Activated CD8-positive, alpha-beta memory T cell treated with anti-CD3 and anti-CD28 coated beads, Interleukin-2, amount 10 ng/mL, durations not matched to agents 7 days and 5 days (primary cell): ENCODE results near the gene DLG4. TPM values are rescaled to one million over a fixed set of nuclear protein-coding genes. Genes with fewer than 3 reads are reported as not detected.

Experiments
- ATAC-seq: fragments of 150-1000 bp; cut with Tn5 transposase; one replicate; pipeline ENCODE4 v1.10.0; 2021; ENCODE audit warnings: moderate library complexity
- CTCF ChIA-PET: fragments of 350-600 bp; sonication (Branson Sonifier 250); formaldehyde crosslinking; loops from one replicate; lab custom pipeline; 2021; ENCODE audit warnings: antibody characterized with exemption; lab: Charles Lee
- DNase-seq: peaks from one replicate; pipeline ENCODE4 v3.0.0-alpha.2; 2020
- H3K27ac Mint-ChIP-seq: one replicate; pipeline ENCODE4 v1.8.0; 2021; ENCODE audit warnings: mild to moderate bottlenecking, mixed read lengths
- H3K27me3 Mint-ChIP-seq: one replicate; pipeline ENCODE4 v1.8.0; 2021; ENCODE audit warnings: mixed read lengths
- H3K36me3 Mint-ChIP-seq: one replicate; pipeline ENCODE4 v1.8.0; 2021; ENCODE audit warnings: mild to moderate bottlenecking, mixed read lengths
- H3K4me1 Mint-ChIP-seq: one replicate; pipeline ENCODE4 v1.8.0; 2021; ENCODE audit warnings: mixed read lengths
- H3K4me3 Mint-ChIP-seq: one replicate; pipeline ENCODE4 v1.8.0; 2021; ENCODE audit warnings: mild to moderate bottlenecking, moderate library complexity, mixed read lengths
- H3K9me3 Mint-ChIP-seq: one replicate; pipeline ENCODE4 v1.8.0; 2022; ENCODE audit warnings: low read depth, mixed read lengths
- total RNA-seq, 2 experiments: library from RNA; stranded (reverse); gene quantifications; one replicate each; pipeline ENCODE4 v1.2.3, GENCODE V29; 2021

DLG4 gene
- total RNA-seq, 2 experiments from 2014 or later, result 4.9 to 5.3 TPM

GRCh38 chr17:7222093-7222971 lies 2.7 kb upstream of the DLG4 start:
- CTCF ChIA-PET, result interaction anchor here (0.9 to 4.1 kb wide), 5 partner anchors 10 to 74 kb away, joined by 3 to 42 read pairs (median 5); partner anchors contain the start of genes CLDN7 and PHF23
- H3K27ac Mint-ChIP-seq, result peak overlapping the region; percentile 91
- no peak for ATAC-seq
- no peak overlapping the region for H3K4me3 Mint-ChIP-seq
- no peaks in the 10 kb centered on the region for H3K27me3 Mint-ChIP-seq
- H3K9me3 Mint-ChIP-seq, result no peaks in the 10 kb centered on the region
- DNase-seq, result no peak
- peaks cover 32% of the 10 kb centered on the region for H3K4me1 Mint-ChIP-seq
- H3K36me3 Mint-ChIP-seq, result peaks cover 12% of the 10 kb centered on the region

- ATAC-seq (no peak), DNase-seq (no peak)
- H3K27ac Mint-ChIP-seq, result peak overlapping the region; percentile 91
- peaks cover 10% of the 10 kb centered on the region for H3K36me3 Mint-ChIP-seq
- H3K27me3 Mint-ChIP-seq, result no peaks in the 10 kb centered on the region
- peak overlapping the region; percentile 91 for H3K4me3 Mint-ChIP-seq
- CTCF ChIA-PET, result interaction anchor here (0.8 to 4.1 kb wide), 20 partner anchors 11 to 339 kb away, joined by 3 to 42 read pairs (median 5); partner anchors contain the start of genes ACAP1, CLDN7, CTDNEP1 and ELP5
- H3K9me3 Mint-ChIP-seq, result no peaks in the 10 kb centered on the region
- H3K4me1 Mint-ChIP-seq, result peaks cover 31% of the 10 kb centered on the region
Measured at GRCh38 chr17:7221278-7222092, 1.8 kb upstream of the DLG4 start.

GRCh38 chr17:7220593-7221277 lies 1.1 kb upstream of the DLG4 start:
- Mint-ChIP-seq H3K27ac (peak overlapping the region; percentile 91), H3K4me3 (peak overlapping the region; percentile 91), H3K9me3 (no peaks in the 10 kb centered on the region), H3K27me3 (no peaks in the 10 kb centered on the region), H3K4me1 (peaks cover 37% of the 10 kb centered on the region), H3K36me3 (peaks cover 10% of the 10 kb centered on the region)
- CTCF ChIA-PET, result interaction anchor here (0.6 to 4.1 kb wide), 22 partner anchors 11 to 340 kb away, joined by 3 to 42 read pairs (median 4); partner anchors contain the start of genes ACAP1, CLDN7, CTDNEP1 and ELP5
- peak; percentile 77 for DNase-seq
- ATAC-seq, result peak; percentile 45

GRCh38 chr17:7219229-7219811 lies 316 bp downstream of the DLG4 start:
- ATAC-seq, result no peak
- no peaks in the 10 kb centered on the region for H3K9me3 Mint-ChIP-seq
- peaks cover 50% of the 10 kb centered on the region for H3K4me1 Mint-ChIP-seq
- H3K27ac Mint-ChIP-seq, result peak overlapping the region; percentile 91
- peaks cover 10% of the 10 kb centered on the region for H3K36me3 Mint-ChIP-seq
- peak overlapping the region; percentile 91 for H3K4me3 Mint-ChIP-seq
- no peak for DNase-seq
- no peaks in the 10 kb centered on the region for H3K27me3 Mint-ChIP-seq
- CTCF ChIA-PET, result interaction anchor here (0.6 to 4.1 kb wide), 12 partner anchors 12 to 395 kb away, joined by 3 to 42 read pairs (median 4); partner anchors contain the start of genes CTDNEP1, DVL2, ELP5 and FXR2

DNA sequence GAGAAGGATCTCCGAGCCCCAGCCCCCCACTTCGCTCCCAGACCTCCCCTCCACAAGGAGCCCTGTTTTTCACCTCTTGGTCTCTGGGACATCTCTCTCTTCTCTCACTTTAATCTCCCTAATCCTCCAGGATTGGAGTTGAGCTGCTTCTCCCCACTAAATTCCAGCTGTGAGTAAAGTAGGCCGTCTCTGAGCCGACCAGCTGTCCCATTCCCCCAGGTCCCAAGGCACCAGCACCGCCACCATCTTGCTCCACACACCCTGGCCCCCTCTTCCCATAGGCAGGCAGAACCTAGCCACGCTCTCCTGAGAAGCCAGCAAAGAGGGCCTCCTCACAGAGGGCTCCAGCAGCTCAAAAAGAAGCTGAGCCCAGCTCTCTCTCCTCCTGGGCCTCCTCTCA lies 878 bp downstream of the DLG4 start:
- peaks cover 10% of the 10 kb centered on the region for H3K36me3 Mint-ChIP-seq
- peaks cover 55% of the 10 kb centered on the region for H3K4me1 Mint-ChIP-seq
- ATAC-seq, result no peak
- H3K27me3 Mint-ChIP-seq, result no peaks in the 10 kb centered on the region
- H3K27ac Mint-ChIP-seq, result no peak overlapping the region
- no peak overlapping the region for H3K4me3 Mint-ChIP-seq
- H3K9me3 Mint-ChIP-seq, result no peaks in the 10 kb centered on the region
- DNase-seq, result no peak
- CTCF ChIA-PET, result interaction anchor here (1.7 to 4.1 kb wide), 3 partner anchors 20 to 396 kb away, joined by 5 to 42 read pairs (median 18); partner anchors contain the start of genes FXR2 and PHF23

GRCh38 chr17:7218166-7218565 lies 1.5 kb downstream of the DLG4 start:
- no peak for DNase-seq
- H3K4me3 Mint-ChIP-seq, result peak overlapping the region; percentile 7
- H3K36me3 Mint-ChIP-seq, result peaks cover 5% of the 10 kb centered on the region
- H3K4me1 Mint-ChIP-seq, result peaks cover 59% of the 10 kb centered on the region
- H3K9me3 Mint-ChIP-seq, result no peaks in the 10 kb centered on the region
- CTCF ChIA-PET, result no interaction called here
- ATAC-seq, result no peak
- peaks cover 4% of the 10 kb centered on the region for H3K27me3 Mint-ChIP-seq
- no peak overlapping the region for H3K27ac Mint-ChIP-seq

DNA sequence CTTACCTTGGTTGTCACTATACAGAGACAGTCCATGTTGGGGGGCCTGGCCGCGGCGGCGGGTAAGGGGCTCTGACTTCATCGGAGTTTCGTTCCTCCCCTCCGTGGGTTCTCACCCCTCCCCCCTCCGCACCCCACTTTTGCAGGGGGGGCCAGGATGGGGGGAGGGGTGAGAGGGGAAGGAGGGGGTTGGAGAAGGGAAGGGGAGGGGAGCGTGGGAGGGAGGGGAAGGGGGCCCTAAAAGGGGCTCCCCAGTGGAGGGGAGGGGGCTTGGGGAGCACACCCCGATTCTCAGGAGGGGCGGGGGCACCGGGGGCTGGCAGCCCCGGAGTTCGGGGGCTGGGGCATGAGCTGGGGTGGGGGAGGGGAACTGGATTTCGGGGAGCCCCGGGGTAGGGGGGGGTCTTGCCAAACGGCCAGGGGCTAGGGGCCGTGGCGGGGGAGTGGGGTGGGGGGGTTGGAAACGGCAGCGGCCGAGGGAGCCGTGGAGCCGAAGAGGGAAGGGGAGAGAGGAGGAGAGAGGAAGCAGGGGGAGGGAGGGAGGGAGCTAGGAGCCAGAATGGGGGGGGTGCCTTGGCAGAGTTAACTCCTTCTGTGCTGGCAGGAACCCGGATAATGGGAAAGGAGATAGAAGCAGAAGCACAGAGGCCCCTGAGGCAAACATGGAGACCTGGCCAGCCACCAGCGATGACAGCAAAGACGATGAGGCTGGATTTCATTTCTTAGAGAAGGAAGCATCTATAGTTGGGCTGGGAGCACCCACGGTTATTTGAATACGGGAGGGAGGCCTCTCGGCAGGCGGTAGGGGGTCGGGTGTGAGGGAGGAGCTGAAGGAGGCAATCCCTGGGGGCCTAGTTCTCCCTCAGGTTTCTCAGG lies 2.3 kb downstream of the DLG4 start:
- CTCF ChIA-PET, result no interaction called here
- H3K4me1 Mint-ChIP-seq, result peaks cover 60% of the 10 kb centered on the region

GRCh38 chr17:7216242-7217112 lies 3.2 kb downstream of the DLG4 start:
- no peaks in the 10 kb centered on the region for H3K9me3 Mint-ChIP-seq
- H3K4me3 Mint-ChIP-seq, result peak overlapping the region; percentile 0
- no peak for ATAC-seq
- peaks cover 61% of the 10 kb centered on the region for H3K4me1 Mint-ChIP-seq
- no peak overlapping the region for H3K27ac Mint-ChIP-seq
- H3K36me3 Mint-ChIP-seq, result no peaks in the 10 kb centered on the region
- H3K27me3 Mint-ChIP-seq, result peaks cover 13% of the 10 kb centered on the region
- CTCF ChIA-PET, result interaction anchor here (0.5 kb wide), 1 partner anchor 466 kb away, joined by 3 read pairs; no protein-coding TSS in a partner anchor
- no peak for DNase-seq

More for the DNA sequence above, 2.3 kb downstream of the DLG4 start:
- DNase-seq, result no peak
- no peak for ATAC-seq
- no peaks in the 10 kb centered on the region for H3K36me3 Mint-ChIP-seq
- no peak overlapping the region for H3K27ac Mint-ChIP-seq
- no peaks in the 10 kb centered on the region for H3K9me3 Mint-ChIP-seq
- H3K27me3 Mint-ChIP-seq, result peaks cover 7% of the 10 kb centered on the region
- H3K4me3 Mint-ChIP-seq, result no peak overlapping the region

DNA sequence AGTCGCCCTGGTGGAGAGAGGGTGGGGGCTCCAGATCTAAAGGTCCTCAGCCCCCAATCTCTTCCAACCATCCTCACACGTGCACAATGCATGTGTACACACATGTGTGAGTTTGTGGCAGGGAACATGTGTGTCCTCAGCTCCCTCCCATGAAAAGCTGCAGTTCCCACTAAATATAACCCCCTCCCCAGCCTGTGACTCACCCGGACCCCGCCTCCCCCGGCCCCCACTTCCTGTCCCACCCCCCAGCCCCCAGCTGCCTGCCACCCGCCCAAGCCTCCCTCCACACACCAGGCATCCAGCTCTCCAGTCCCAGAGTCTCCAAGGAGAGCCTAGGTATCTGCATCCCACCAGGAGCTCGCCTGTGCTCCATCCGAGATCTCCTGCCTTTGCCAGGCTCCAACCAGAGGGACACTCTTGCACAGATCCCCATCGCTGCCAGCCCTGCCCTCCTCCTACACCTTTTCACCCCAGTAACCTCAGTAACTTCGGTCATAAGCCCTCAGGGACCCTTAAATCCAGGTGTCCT lies 3.9 kb downstream of the DLG4 start:
- no peaks in the 10 kb centered on the region for H3K9me3 Mint-ChIP-seq
- no peak overlapping the region for H3K4me3 Mint-ChIP-seq
- H3K4me1 Mint-ChIP-seq, result peaks cover 54% of the 10 kb centered on the region
- no peak overlapping the region for H3K27ac Mint-ChIP-seq
- peaks cover 13% of the 10 kb centered on the region for H3K27me3 Mint-ChIP-seq
- DNase-seq (no peak), ATAC-seq (no peak)
- H3K36me3 Mint-ChIP-seq, result no peaks in the 10 kb centered on the region
- CTCF ChIA-PET, result interaction anchor here (1.5 to 1.6 kb wide), 2 partner anchors 10 to 38 kb away, joined by 3 to 5 read pairs; no protein-coding TSS in a partner anchor

- H3K36me3 Mint-ChIP-seq, result no peaks in the 10 kb centered on the region
- H3K9me3 Mint-ChIP-seq, result no peaks in the 10 kb centered on the region
- H3K4me3 Mint-ChIP-seq, result peak overlapping the region; percentile 77
- peaks cover 15% of the 10 kb centered on the region for H3K27me3 Mint-ChIP-seq
- ATAC-seq (no peak), DNase-seq (no peak)
- H3K27ac Mint-ChIP-seq, result peak overlapping the region; percentile 88
- peaks cover 50% of the 10 kb centered on the region for H3K4me1 Mint-ChIP-seq
- CTCF ChIA-PET, result interaction anchor here (0.8 to 1.6 kb wide), 5 partner anchors 9 to 169 kb away, joined by 3 to 10 read pairs (median 5); partner anchors contain the start of gene GABARAP
Measured at GRCh38 chr17:7215136-7215638, 4.4 kb downstream of the DLG4 start.
